Sciatic nerve (tissue), 2 donors: ENCODE measurements around the gene SYT6. TPM values are rescaled to one million over a fixed set of nuclear protein-coding genes. Genes with fewer than 3 reads are reported as not detected.
A peak's percentile ranks its signal among the peaks of the same experiment; 100 is the strongest.

ENCODE experiments used
- ATAC-seq: fragments of 200-7000 bp; cut with Tn5 transposase; one replicate; pipeline ENCODE4 v1.9.1; 2020; ENCODE audit warnings: mild to moderate bottlenecking, moderate library complexity
- DNase-seq: peaks from one replicate; pipeline ENCODE4 v3.0.0-alpha.2; 2020; ENCODE audit warnings: low spot score
- intact Hi-C: fragments of 100-400 bp; cut with DNase I; formaldehyde crosslinking; loops from one replicate; pipeline ENCODE4 v1.14.2; 2022
- total RNA-seq: library from RNA; stranded (reverse); fragmentation: NEBNext Ultra II Directional; extraction: Animal tissue kit (Norgen Biotek cat#: 25700); gene quantifications from one replicate; pipeline ENCODE4 v1.2.1, GENCODE V29; 2021
- donor health status: DM: no; HTN: no; CAD: no.
- donor health status: DM: no; HTN: no; CAD: no.

Gene SYT6
- total RNA-seq, 1 donor from 2014 or later, result 0.40 TPM

GRCh38 chr1:114128293-114128692, 25.4 kb downstream of the SYT6 start:
- DNase-seq, result no peak
- intact Hi-C loops, result no loop called here
- no peak for ATAC-seq

- intact Hi-C loops, result no loop called here
- DNase-seq (peak; percentile 4), ATAC-seq (peak; percentile 76)
Measured at GRCh38 chr1:114126261-114127095, 27.2 kb downstream of the SYT6 start.

GRCh38 chr1:114124644-114125043, 29.0 kb downstream of the SYT6 start:
- DNase-seq, result no peak
- no peak for ATAC-seq
- intact Hi-C loops, result no loop called here

- no peak for DNase-seq
- intact Hi-C loops, result no loop called here
- ATAC-seq, result no peak
Measured at GRCh38 chr1:114122941-114123618, 30.6 kb downstream of the SYT6 start.

GRCh38 chr1:114118351-114118990, 35.2 kb downstream of the SYT6 start:
- intact Hi-C loops, result no loop called here
- ATAC-seq (no peak), DNase-seq (no peak)

GRCh38 chr1:114117654-114118053, 36.0 kb downstream of the SYT6 start:
- ATAC-seq (no peak), DNase-seq (no peak)
- intact Hi-C loops, result no loop called here

- intact Hi-C loops, result no loop called here
- DNase-seq, result no peak
- no peak for ATAC-seq
Measured at GRCh38 chr1:114116086-114116485, 37.6 kb downstream of the SYT6 start.

GRCh38 chr1:114114185-114115094, 39.2 kb downstream of the SYT6 start:
- ATAC-seq (peak; percentile 25), DNase-seq (no peak)
- intact Hi-C loops, result no loop called here

GRCh38 chr1:114113411-114114184, 40.1 kb downstream of the SYT6 start:
- DNase-seq (no peak), ATAC-seq (peak; percentile 80)
- intact Hi-C loops, result no loop called here

- intact Hi-C loops, result no loop called here
- DNase-seq, result no peak
- no peak for ATAC-seq
Measured at GRCh38 chr1:114112775-114113174, 40.9 kb downstream of the SYT6 start.

GRCh38 chr1:114111731-114112641, 41.7 kb downstream of the SYT6 start:
- DNase-seq, result no peak
- intact Hi-C loops, result no loop called here
- no peak for ATAC-seq

- ATAC-seq, result no peak
- no peak for DNase-seq
- intact Hi-C loops, result no loop called here
Measured at GRCh38 chr1:114109981-114110380, 43.7 kb downstream of the SYT6 start.

- no peak for DNase-seq
- ATAC-seq, result no peak
- intact Hi-C loops, result no loop called here
Measured at GRCh38 chr1:114108751-114109255, 44.9 kb downstream of the SYT6 start.

GRCh38 chr1:114107474-114108435, 45.9 kb downstream of the SYT6 start:
- intact Hi-C loops, result no loop called here
- DNase-seq (no peak), ATAC-seq (no peak)

- intact Hi-C loops, result no loop called here
- ATAC-seq (peak; percentile 70), DNase-seq (no peak)
Measured at GRCh38 chr1:114105421-114105979, 48.2 kb downstream of the SYT6 start.

GRCh38 chr1:114104949-114105348, 48.7 kb downstream of the SYT6 start:
- intact Hi-C loops, result no loop called here
- ATAC-seq (no peak), DNase-seq (no peak)
